Hepatocyte (in vitro differentiated cells): ENCODE results near the gene VEPH1.

Experiments used
- EZH2 ChIP-seq: fragments of 200-600 bp; sonication (generic); IDR thresholded peaks from 2 replicates; pipeline ENCODE4 v1.6.1; 2016; ENCODE audit warnings: antibody characterized with exemption, mild to moderate bottlenecking, borderline replicate concordance
- TF ChIP-seq, protein P1 (sequence below): fragments of 200-600 bp; sonication (generic); IDR thresholded peaks from 2 replicates; pipeline ENCODE4 v1.5.1; 2016; ENCODE audit warnings: antibody characterized with exemption, mild to moderate bottlenecking; ENCODE audit not compliant: poor library complexity

DNA sequence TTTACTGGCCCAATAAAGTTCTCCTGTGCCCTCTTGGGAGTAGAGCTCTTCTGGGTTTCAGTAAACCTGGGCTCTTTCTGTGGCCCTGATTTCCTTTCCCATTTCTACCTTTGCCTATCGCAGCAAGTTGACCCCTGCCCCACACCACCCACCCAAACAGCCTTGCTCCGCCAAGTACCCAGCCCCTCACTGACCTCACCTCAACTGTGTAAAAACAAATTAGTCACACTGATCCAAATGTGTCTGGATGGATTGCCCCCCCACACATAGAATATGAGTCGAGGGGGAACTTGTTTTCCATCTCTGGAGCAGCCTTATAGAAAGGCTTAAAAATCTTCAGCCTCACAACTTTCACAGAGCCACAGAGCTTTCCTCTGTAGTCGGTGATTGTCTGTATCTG, 28.6 kb upstream of the VEPH1 start:
- TF ChIP-seq EZH2, result no peak
- TF ChIP-seq, protein P1, sequence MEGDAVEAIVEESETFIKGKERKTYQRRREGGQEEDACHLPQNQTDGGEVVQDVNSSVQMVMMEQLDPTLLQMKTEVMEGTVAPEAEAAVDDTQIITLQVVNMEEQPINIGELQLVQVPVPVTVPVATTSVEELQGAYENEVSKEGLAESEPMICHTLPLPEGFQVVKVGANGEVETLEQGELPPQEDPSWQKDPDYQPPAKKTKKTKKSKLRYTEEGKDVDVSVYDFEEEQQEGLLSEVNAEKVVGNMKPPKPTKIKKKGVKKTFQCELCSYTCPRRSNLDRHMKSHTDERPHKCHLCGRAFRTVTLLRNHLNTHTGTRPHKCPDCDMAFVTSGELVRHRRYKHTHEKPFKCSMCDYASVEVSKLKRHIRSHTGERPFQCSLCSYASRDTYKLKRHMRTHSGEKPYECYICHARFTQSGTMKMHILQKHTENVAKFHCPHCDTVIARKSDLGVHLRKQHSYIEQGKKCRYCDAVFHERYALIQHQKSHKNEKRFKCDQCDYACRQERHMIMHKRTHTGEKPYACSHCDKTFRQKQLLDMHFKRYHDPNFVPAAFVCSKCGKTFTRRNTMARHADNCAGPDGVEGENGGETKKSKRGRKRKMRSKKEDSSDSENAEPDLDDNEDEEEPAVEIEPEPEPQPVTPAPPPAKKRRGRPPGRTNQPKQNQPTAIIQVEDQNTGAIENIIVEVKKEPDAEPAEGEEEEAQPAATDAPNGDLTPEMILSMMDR, result no peak
